NCI-H2227 treated with DMSO at 0.1 percent for 48 hours (cell line): Measurements from ENCODE around the gene MAML2.
"Not testable (repeated sequence)": the region's sequence is repeated elsewhere in the genome, so short reads cannot be mapped to it uniquely, and the experiment has no call there.

ENCODE experiments used
- DNase-seq: peaks from one replicate; lab custom pipeline; 2025; lab: John Stamatoyannopoulos, UW

MAML2 gene

GRCh38 chr11:96185220-96185768 is 157.7 kb downstream of the MAML2 start:
- DNase-seq, result no peak

GRCh38 chr11:96180937-96181336 is 162.1 kb downstream of the MAML2 start:
- not testable (repeated sequence) for DNase-seq

GRCh38 chr11:96180341-96180740 is 162.7 kb downstream of the MAML2 start:
- DNase-seq, result no peak

- no peak for DNase-seq
These were observed 163.1 kb downstream of the MAML2 start for GRCh38 chr11:96179905-96180304.

- no peak for DNase-seq
These were observed 164.1 kb downstream of the MAML2 start for GRCh38 chr11:96178887-96179279.

GRCh38 chr11:96178049-96178886 is 164.7 kb downstream of the MAML2 start:
- DNase-seq, result no peak

GRCh38 chr11:96177146-96177545 is 165.8 kb downstream of the MAML2 start:
- no peak for DNase-seq

- no peak for DNase-seq
These were observed 169.1 kb downstream of the MAML2 start for GRCh38 chr11:96173906-96174305.

- DNase-seq, result no peak
These were observed 169.6 kb downstream of the MAML2 start for GRCh38 chr11:96173422-96173821.

GRCh38 chr11:96172604-96173003 is 170.4 kb downstream of the MAML2 start:
- no peak for DNase-seq

GRCh38 chr11:96169250-96169649 is 173.7 kb downstream of the MAML2 start:
- no peak for DNase-seq

GRCh38 chr11:96168623-96169022 is 174.4 kb downstream of the MAML2 start:
- no peak for DNase-seq

- no peak for DNase-seq
These were observed 175.2 kb downstream of the MAML2 start for GRCh38 chr11:96167787-96168186.

- no peak for DNase-seq
These were observed 175.7 kb downstream of the MAML2 start for GRCh38 chr11:96167203-96167758.

- DNase-seq, result no peak
These were observed 180.0 kb downstream of the MAML2 start for GRCh38 chr11:96162816-96163499.

GRCh38 chr11:96161307-96162089 is 181.5 kb downstream of the MAML2 start:
- DNase-seq, result no peak

- DNase-seq, result no peak
These were observed 182.2 kb downstream of the MAML2 start for GRCh38 chr11:96160732-96161306.

- DNase-seq, result no peak
These were observed 183.0 kb downstream of the MAML2 start for GRCh38 chr11:96159968-96160367.

GRCh38 chr11:96158126-96158525 is 184.9 kb downstream of the MAML2 start:
- no peak for DNase-seq

GRCh38 chr11:96157517-96157873 is 185.5 kb downstream of the MAML2 start:
- no peak for DNase-seq

GRCh38 chr11:96156379-96156722 is 186.6 kb downstream of the MAML2 start:
- DNase-seq, result no peak
